ENCODE data around the gene KDM4B. TPM values are rescaled to one million over a fixed set of nuclear protein-coding genes. Genes with fewer than 3 reads are reported as not detected.

KDM4B gene
- polyA plus RNA-seq, 3 donors = 6.4 to 22.7 (median 12.7) TPM

DNA sequence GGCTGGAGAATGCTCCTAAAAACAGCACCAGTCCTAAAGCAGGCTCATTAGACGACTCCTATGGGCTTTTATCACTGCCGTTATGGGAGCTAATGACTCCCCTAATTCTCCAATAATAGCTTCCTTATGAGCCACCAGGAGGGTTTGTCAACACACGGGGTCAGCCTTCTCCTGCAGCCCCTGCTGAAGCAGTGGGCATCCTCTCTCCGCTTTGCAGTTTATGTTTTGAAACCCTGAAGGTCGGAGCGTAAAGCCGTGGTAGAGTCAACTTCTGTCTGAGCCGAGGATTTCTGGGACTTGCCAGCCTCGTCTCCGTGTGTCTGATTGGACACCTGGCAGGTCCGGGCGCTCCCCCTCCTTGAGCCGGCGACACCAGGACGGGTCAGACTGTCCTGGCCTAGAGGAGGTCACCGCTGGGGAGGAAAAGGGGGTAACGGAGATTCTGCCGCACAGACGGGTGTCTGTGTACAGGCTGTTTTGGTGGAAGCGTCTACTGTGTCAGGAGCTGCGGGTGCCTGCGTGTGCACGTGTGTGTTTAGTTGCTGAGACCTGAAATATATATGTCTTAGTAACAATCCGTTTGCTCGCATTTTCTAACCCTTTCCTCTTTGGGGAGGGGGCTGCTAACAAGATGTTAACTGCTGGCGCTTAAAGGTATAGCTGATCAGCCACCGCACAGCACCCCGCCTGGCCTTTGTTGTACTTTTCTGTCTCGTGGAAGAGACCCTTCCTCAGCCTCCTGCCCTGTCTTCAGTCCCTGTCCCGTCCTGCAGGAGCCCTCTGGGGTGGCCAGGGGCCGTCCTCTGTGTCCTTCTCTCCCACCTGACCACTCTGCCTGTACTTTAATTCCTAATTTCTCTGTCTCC is 1.9 kb downstream of the KDM4B start:
- Histone ChIP-seq H3K27me3 (ENCODE audit: control insufficient read depth in 2 of 2, insufficient read depth in 2 of 2, low read length in 2 of 2) (no peaks in the 10 kb centered on the region), H3K4me1 (ENCODE audit: control insufficient read depth in 1 of 2, insufficient read depth in 2 of 2, low read length in 2 of 2) (peaks cover 48 to 58% of the 10 kb centered on the region in 2 donors)
- H3K4me1 Mint-ChIP-seq = peaks cover 57% of the 10 kb centered on the region

GRCh38 chr19:4971424-4971793 is 2.5 kb downstream of the KDM4B start:
- Histone ChIP-seq H3K27me3 (ENCODE audit: control insufficient read depth in 2 of 2, insufficient read depth in 2 of 2, low read length in 2 of 2) (no peaks in the 10 kb centered on the region), H2AFZ (ENCODE audit: insufficient read depth, low read depth, low read length, poor library complexity, severe bottlenecking) (no peak overlapping the region), H4K20me1 (ENCODE audit: insufficient read depth, low read length) (peaks cover 37% of the 10 kb centered on the region), H3K4me2 (replicated peaks; ENCODE audit: extremely low read depth, low read length, poor library complexity, severe bottlenecking) (peak overlapping the region; percentile 97), H3K36me3 (replicated peaks in 1 of 2; ENCODE audit: control insufficient read depth in 1 of 2, insufficient read depth in 2 of 2, low read length in 2 of 2) (no peaks in the 10 kb centered on the region), H3K9me3 (replicated peaks in 1 of 2; ENCODE audit: control insufficient read depth in 1 of 2, insufficient read depth in 1 of 2, low read length in 2 of 2) (no peaks in the 10 kb centered on the region), H3K4me3 (replicated peaks in 1 of 3; ENCODE audit: low read depth in 2 of 3, low read length in 3 of 3) (peak overlapping the region in 2 of 3 experiments; percentile 74 to 87), H3K9ac (ENCODE audit: insufficient read depth, low read length, poor library complexity, severe bottlenecking) (peak overlapping the region; percentile 54), H3K27ac (ENCODE audit: low read depth in 1 of 2, low read length in 2 of 2) (no peak overlapping the region), H3K4me1 (ENCODE audit: control insufficient read depth in 1 of 2, insufficient read depth in 2 of 2, low read length in 2 of 2) (peaks cover 54 to 64% of the 10 kb centered on the region in 2 donors), H3K79me2 (ENCODE audit: insufficient read depth, low read length) (peaks cover 64% of the 10 kb centered on the region)
- H3K36me3 Mint-ChIP-seq = peaks cover 7 to 13% of the 10 kb centered on the region in 2 donors
- H3K4me3 Mint-ChIP-seq = peak overlapping the region; percentile 91 to 95
- H3K4me1 Mint-ChIP-seq = peaks cover 63% of the 10 kb centered on the region
- DNase-seq = no peak
- peak overlapping the region; percentile 56 to 95 (median 86) for H3K27ac Mint-ChIP-seq
- intact Hi-C loops (cut with micrococcal nuclease) = loop anchor here in 1 of 2 donors (10.0 kb wide), 2 partner anchors 57 to 97 kb away; no protein-coding TSS in a partner anchor
- H3K9me3 Mint-ChIP-seq = peaks cover 0 to 2% (median 0%) of the 10 kb centered on the region in 7 donors
- 44% methylated on average over 10 of the region's 10 CpGs for WGBS (ENCODE audit: insufficient coverage)
- TF ChIP-seq, protein P1, sequence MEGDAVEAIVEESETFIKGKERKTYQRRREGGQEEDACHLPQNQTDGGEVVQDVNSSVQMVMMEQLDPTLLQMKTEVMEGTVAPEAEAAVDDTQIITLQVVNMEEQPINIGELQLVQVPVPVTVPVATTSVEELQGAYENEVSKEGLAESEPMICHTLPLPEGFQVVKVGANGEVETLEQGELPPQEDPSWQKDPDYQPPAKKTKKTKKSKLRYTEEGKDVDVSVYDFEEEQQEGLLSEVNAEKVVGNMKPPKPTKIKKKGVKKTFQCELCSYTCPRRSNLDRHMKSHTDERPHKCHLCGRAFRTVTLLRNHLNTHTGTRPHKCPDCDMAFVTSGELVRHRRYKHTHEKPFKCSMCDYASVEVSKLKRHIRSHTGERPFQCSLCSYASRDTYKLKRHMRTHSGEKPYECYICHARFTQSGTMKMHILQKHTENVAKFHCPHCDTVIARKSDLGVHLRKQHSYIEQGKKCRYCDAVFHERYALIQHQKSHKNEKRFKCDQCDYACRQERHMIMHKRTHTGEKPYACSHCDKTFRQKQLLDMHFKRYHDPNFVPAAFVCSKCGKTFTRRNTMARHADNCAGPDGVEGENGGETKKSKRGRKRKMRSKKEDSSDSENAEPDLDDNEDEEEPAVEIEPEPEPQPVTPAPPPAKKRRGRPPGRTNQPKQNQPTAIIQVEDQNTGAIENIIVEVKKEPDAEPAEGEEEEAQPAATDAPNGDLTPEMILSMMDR (IDR thresholded peaks at IDR 0.05) = no peak
- peaks cover 0 to 7% (median 0%) of the 10 kb centered on the region in 3 donors for H3K27me3 Mint-ChIP-seq (ENCODE audit: low read depth in 3 of 3)

More for the DNA sequence above, 1.9 kb downstream of the KDM4B start:
- Histone ChIP-seq H3K4me2 (replicated peaks; ENCODE audit: extremely low read depth, low read length, poor library complexity, severe bottlenecking) (peak overlapping the region; percentile 97), H3K79me2 (ENCODE audit: insufficient read depth, low read length) (peaks cover 64% of the 10 kb centered on the region), H2AFZ (ENCODE audit: insufficient read depth, low read depth, low read length, poor library complexity, severe bottlenecking) (no peak overlapping the region), H3K27ac (ENCODE audit: low read depth in 1 of 2, low read length in 2 of 2) (peak overlapping the region; percentile 37 to 71), H3K4me3 (replicated peaks in 1 of 3; ENCODE audit: low read depth in 2 of 3, low read length in 3 of 3) (peak overlapping the region; percentile 65 to 87 (median 74)), H3K9ac (ENCODE audit: insufficient read depth, low read length, poor library complexity, severe bottlenecking) (peak overlapping the region; percentile 54), H3K36me3 (replicated peaks in 1 of 2; ENCODE audit: control insufficient read depth in 1 of 2, insufficient read depth in 2 of 2, low read length in 2 of 2) (no peaks in the 10 kb centered on the region), H3K9me3 (replicated peaks in 1 of 2; ENCODE audit: control insufficient read depth in 1 of 2, insufficient read depth in 1 of 2, low read length in 2 of 2) (no peaks in the 10 kb centered on the region), H4K20me1 (ENCODE audit: insufficient read depth, low read length) (peaks cover 37% of the 10 kb centered on the region)
- peaks cover 0 to 7% (median 0%) of the 10 kb centered on the region in 3 donors for H3K27me3 Mint-ChIP-seq (ENCODE audit: low read depth in 3 of 3)
- peaks cover 7 to 13% of the 10 kb centered on the region in 2 donors for H3K36me3 Mint-ChIP-seq
- DNase-seq = no peak
- H3K9me3 Mint-ChIP-seq = peaks cover 0 to 2% (median 0%) of the 10 kb centered on the region in 7 donors
- intact Hi-C loops (cut with micrococcal nuclease) = loop anchor here in 1 of 2 donors (10.0 kb wide), 2 partner anchors 56 to 96 kb away; no protein-coding TSS in a partner anchor
- peak overlapping the region; percentile 91 to 95 for H3K4me3 Mint-ChIP-seq
- H3K27ac Mint-ChIP-seq = peak overlapping the region; percentile 86 to 95 (median 93)
- 25% methylated on average over 22 of the region's 31 CpGs for WGBS (ENCODE audit: insufficient coverage)
- TF ChIP-seq, protein P1 (IDR thresholded peaks at IDR 0.05) = no peak

Measured in CD14-positive monocyte (primary cell).